Measurements from ENCODE around the gene AKAP12.

GRCh38 chr6:151349651-151350270, 110.0 kb downstream of the AKAP12 start:
- TF ChIP-seq SUZ12 (IDR thresholded peaks at IDR 0.05) (no peak), LEF1 (IDR thresholded peaks at IDR 0.05; ENCODE audit: borderline replicate concordance) (no peak), FOXM1 (IDR thresholded peaks at IDR 0.05; ENCODE audit: borderline replicate concordance) (no peak), BHLHE40 (IDR thresholded peaks at IDR 0.05; ENCODE audit: borderline replicate concordance) (no peak), TARDBP (IDR thresholded peaks at IDR 0.05) (no peak), ELF4 (IDR thresholded peaks at IDR 0.05) (no peak), FOXA1 (IDR thresholded peaks at IDR 0.05) (no peak), SP1 (IDR thresholded peaks at IDR 0.05) (no peak), PKNOX1 (IDR thresholded peaks at IDR 0.05) (no peak), ZNF384 (IDR thresholded peaks at IDR 0.05) (no peak)

Measured in HEK293T (cell line).